ENCODE measurements around the gene FAM210B. TPM values are rescaled to one million over a fixed set of nuclear protein-coding genes. Genes with fewer than 3 reads are reported as not detected.

The FAM210B gene
- total and polyA plus RNA-seq, 12 donors = 74.9 to 207 (median 128) TPM

DNA sequence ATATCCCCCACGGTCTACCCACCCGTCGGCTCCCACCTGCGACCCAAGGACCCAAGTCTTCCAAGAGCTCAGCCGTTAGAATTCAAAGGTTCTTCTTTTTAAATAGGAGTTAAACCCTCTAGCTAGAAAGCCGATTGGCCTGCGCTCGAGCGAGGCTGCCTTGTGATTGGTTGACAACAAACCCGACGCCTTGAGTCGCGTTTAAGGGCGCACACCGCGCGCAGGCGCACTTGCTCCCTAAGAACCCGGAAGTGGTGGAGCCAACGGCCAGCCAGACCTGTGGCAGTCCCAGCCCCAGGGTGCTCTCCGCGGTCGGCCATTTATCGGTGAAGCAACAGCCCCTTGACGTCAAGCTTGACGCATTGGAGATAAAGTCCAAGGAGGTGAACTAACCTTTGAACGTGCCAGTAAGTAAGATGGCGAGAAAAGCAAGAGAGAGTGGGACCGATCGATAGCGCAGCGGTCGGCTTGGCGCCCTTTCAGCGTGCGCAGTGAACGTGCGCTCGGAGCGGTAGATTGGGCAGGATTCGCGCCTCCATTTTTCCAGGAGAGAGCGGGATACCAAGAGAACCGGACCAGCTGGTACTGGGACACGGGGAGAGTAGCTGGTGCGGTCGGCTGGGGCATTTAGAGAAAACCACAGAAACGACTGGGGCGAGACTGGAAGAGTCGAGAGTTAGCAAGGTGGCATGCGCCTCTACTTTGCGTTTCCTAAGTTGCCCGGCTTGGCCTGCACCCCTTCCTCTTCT lies 33.5 kb downstream of the FAM210B start, which contains the start of the genes AURKA and CSTF1:
AURKA (minus strand) TSS at position 84 of the 749 bp plus-strand sequence. CDS start 4,018 bp downstream, outside the sequence.
CSTF1 (plus strand) TSS at position 514 of the 749 bp plus-strand sequence. CDS start 2,908 bp downstream, outside the sequence.
- H3K4me3 ChIP-seq = peak within 1 kb of the TSS; percentile 17 to 83 (median 64)
- peaks cover 0 to 22% of the 10 kb centered on the region in 2 donors for H3K36me3 ChIP-seq (replicated peaks in 1 of 2)
- H3K27ac ChIP-seq = peak within 1 kb of the TSS; percentile 43 to 94 (median 68)
- intact Hi-C loops (cut with DNase I) = loop anchor here (5.0 to 10.0 kb wide), 2 partner anchors 72 to 75 kb away; partner anchors contain the start of gene RTF2 (in 2 of the 2)
- peak; percentile 99 to 100 (median 99) for DNase-seq
- no peaks in the 10 kb centered on the region for H3K27me3 ChIP-seq
- no peaks in the 10 kb centered on the region for H3K9me3 ChIP-seq (replicated peaks in 1 of 3)
- H3K4me1 ChIP-seq (replicated peaks in 1 of 2) = peaks cover 11 to 29% of the 10 kb centered on the region in 2 donors
- TF ChIP-seq, protein P1, sequence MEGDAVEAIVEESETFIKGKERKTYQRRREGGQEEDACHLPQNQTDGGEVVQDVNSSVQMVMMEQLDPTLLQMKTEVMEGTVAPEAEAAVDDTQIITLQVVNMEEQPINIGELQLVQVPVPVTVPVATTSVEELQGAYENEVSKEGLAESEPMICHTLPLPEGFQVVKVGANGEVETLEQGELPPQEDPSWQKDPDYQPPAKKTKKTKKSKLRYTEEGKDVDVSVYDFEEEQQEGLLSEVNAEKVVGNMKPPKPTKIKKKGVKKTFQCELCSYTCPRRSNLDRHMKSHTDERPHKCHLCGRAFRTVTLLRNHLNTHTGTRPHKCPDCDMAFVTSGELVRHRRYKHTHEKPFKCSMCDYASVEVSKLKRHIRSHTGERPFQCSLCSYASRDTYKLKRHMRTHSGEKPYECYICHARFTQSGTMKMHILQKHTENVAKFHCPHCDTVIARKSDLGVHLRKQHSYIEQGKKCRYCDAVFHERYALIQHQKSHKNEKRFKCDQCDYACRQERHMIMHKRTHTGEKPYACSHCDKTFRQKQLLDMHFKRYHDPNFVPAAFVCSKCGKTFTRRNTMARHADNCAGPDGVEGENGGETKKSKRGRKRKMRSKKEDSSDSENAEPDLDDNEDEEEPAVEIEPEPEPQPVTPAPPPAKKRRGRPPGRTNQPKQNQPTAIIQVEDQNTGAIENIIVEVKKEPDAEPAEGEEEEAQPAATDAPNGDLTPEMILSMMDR (IDR thresholded peaks at IDR 0.05) = no peak
- TF ChIP-seq POLR2A (IDR thresholded peaks at IDR 0.05) = peak in 1 of 2 donors; percentile 45
- WGBS, 4 donors = 0% methylated on average over 30 to 53 of the region's 53 CpGs

DNA sequence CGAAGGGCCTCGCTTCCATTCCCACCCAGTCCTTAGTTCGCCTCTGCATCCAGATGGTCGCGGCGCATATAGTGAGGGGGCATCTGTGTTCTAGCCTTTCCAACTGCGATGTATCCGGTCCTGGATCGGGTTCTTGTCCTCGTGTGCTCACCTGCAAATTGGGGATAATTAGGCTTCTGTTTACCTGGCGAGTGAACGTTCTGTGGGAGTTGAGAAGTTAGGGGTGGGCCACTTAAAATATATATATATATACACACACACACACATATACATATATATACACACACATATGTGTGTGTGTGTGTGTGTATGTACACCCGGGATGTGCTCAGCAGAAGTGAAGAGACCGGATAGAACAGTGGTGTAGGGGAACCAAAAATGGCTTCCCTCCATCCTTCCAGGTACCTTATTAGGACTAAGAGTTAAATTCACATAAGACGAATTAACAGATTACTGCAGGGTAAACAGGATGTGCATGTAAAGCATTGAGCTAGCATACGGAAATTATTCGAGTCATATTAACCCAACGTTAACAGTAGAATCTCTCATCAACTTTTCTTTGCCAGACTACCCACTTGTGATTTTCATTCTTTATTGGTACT lies 34.2 kb downstream of the FAM210B start:
- Histone ChIP-seq H3K36me3 (replicated peaks in 1 of 2) (peaks cover 0 to 28% of the 10 kb centered on the region in 2 donors), H3K4me3 (peak overlapping the region; percentile 17 to 83 (median 42)), H3K27me3 (no peaks in the 10 kb centered on the region), H3K27ac (peak overlapping the region in 4 of 5 donors; percentile 66 to 94 (median 78)), H3K9me3 (replicated peaks in 1 of 3) (no peaks in the 10 kb centered on the region), H3K4me1 (replicated peaks in 1 of 2) (peaks cover 11 to 29% of the 10 kb centered on the region in 2 donors)
- intact Hi-C loops (cut with DNase I) = loop anchor here (5.0 to 10.0 kb wide), 2 partner anchors 72 to 74 kb away; partner anchors contain the start of gene RTF2 (in 2 of the 2)
- TF ChIP-seq, protein P1 (IDR thresholded peaks at IDR 0.05) = no peak
- no peak for TF ChIP-seq POLR2A (IDR thresholded peaks at IDR 0.05)
- WGBS, 4 donors = 1 to 2% (median 1%) methylated on average over 18 of the region's 18 CpGs
- no peak for DNase-seq

DNA sequence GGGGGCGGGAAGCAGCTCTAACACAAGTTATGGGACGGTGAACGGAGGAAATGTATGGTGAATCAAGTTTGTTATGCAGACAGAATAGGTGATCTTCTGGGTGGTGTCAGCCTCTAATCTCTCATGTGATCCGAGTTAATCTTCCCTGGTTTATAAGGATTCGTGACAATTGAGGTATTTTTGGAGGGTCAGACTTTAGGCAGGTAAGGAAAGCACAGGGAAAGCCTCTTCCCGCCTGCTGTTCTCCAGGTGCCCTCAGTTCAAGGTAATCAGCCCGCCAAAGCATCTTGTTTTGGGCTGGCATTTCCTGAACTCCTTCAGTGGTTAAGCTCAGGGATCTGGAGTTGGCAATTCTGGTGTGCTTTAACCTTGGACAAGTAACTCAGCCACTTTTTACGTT lies 34.9 kb downstream of the FAM210B start:
- TF ChIP-seq, protein P1 (IDR thresholded peaks at IDR 0.05) = no peak
- TF ChIP-seq POLR2A (IDR thresholded peaks at IDR 0.05) = no peak
- H3K9me3 ChIP-seq (replicated peaks in 1 of 3) = no peaks in the 10 kb centered on the region
- no peaks in the 10 kb centered on the region for H3K27me3 ChIP-seq
- peak overlapping the region in 1 of 4 donors; percentile 65 for H3K4me3 ChIP-seq
- intact Hi-C loops (cut with DNase I) = loop anchor here (5.0 to 10.0 kb wide), 2 partner anchors 71 to 74 kb away; partner anchors contain the start of gene RTF2 (in 2 of the 2)
- H3K36me3 ChIP-seq (replicated peaks in 1 of 2) = peaks cover 0 to 35% of the 10 kb centered on the region in 2 donors
- WGBS, 4 donors = 46 to 53% (median 51%) methylated on average over 8 of the region's 8 CpGs
- no peak for DNase-seq
- H3K27ac ChIP-seq = peak overlapping the region in 1 of 5 donors; percentile 2
- peaks cover 11 to 29% of the 10 kb centered on the region in 2 donors for H3K4me1 ChIP-seq (replicated peaks in 1 of 2)

DNA sequence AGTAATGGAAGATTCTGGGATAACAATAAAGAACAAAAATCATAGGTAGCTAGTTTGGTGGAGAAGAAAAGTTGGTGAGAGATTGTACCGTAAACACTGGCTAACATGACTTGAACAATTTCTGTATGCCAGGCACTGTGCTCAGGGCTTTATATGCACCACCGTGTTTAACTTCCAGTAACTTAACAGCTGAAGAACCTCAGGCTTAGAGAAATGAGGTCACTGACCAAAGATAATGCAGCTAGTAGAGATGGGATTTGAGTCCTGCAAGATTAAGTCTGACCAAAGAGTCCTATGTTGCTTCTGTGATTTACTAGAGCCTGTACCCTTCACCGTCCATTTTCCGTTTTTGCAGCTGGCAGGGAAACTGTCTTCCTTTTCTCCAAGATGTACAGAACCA lies 36.4 kb downstream of the FAM210B start:
- DNase-seq = no peak
- TF ChIP-seq, protein P1 (IDR thresholded peaks at IDR 0.05) = no peak
- TF ChIP-seq POLR2A (IDR thresholded peaks at IDR 0.05) = no peak
- WGBS, 4 donors = 83 to 93% (median 87%) methylated on average over 4 of the region's 4 CpGs
- H3K4me3 ChIP-seq = no peak overlapping the region
- no peak overlapping the region for H3K27ac ChIP-seq
- H3K27me3 ChIP-seq = no peaks in the 10 kb centered on the region
- no peaks in the 10 kb centered on the region for H3K9me3 ChIP-seq (replicated peaks in 1 of 3)
- intact Hi-C loops (cut with DNase I) = loop anchor here (5.0 to 10.0 kb wide), 2 partner anchors 70 to 82 kb away; partner anchors contain the start of gene RTF2 (in 1 of the 2)
- peaks cover 0 to 48% of the 10 kb centered on the region in 2 donors for H3K36me3 ChIP-seq (replicated peaks in 1 of 2)
- H3K4me1 ChIP-seq (replicated peaks in 1 of 2) = peaks cover 11 to 33% of the 10 kb centered on the region in 2 donors
